Measurements from ENCODE around the gene TGFBI.

The TGFBI gene

DNA sequence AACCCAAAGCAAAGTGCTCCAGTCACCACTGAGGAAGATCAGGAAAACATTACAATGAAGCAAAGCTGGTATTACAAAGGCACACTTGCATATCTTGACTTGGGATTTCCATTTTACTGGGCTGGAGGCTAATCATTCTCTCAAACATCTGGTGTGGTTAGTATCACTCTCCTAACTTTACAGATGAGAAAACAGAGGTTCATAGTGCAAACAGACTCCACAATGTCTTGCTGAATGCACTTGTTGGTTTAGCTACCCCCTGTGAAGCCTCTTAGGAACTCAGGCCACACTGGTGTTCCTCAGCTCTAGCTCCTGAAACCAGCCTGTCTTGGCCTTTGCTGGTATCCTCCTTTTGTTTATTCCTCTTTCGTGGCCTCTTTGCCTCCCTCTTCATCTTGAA, 74.3 kb downstream of the TGFBI start:
- H3K36me3 ChIP-seq (ENCODE audit: control insufficient read depth in 1 of 2, insufficient read depth in 2 of 2, low read length in 2 of 2): no peaks in the 10 kb centered on the region
- no peak overlapping the region for H3K4me3 ChIP-seq (ENCODE audit: low read depth in 1 of 2, low read length in 2 of 2)
- H3K9ac ChIP-seq (ENCODE audit: low read depth in 1 of 2, low read length in 2 of 2): no peak overlapping the region
- no peak overlapping the region for H3K27ac ChIP-seq (ENCODE audit: low read depth, low read length)
- peaks cover 21 to 26% of the 10 kb centered on the region in 2 donors for H3K4me1 ChIP-seq (ENCODE audit: control insufficient read depth in 1 of 2, insufficient read depth in 2 of 2, low read length in 2 of 2)
- no peaks in the 10 kb centered on the region for H3K9me3 ChIP-seq (ENCODE audit: control insufficient read depth in 1 of 2, low read length in 2 of 2)
- H3K27me3 ChIP-seq (ENCODE audit: control insufficient read depth in 1 of 2, insufficient read depth in 2 of 2, low read length in 2 of 2): no peaks in the 10 kb centered on the region

DNA sequence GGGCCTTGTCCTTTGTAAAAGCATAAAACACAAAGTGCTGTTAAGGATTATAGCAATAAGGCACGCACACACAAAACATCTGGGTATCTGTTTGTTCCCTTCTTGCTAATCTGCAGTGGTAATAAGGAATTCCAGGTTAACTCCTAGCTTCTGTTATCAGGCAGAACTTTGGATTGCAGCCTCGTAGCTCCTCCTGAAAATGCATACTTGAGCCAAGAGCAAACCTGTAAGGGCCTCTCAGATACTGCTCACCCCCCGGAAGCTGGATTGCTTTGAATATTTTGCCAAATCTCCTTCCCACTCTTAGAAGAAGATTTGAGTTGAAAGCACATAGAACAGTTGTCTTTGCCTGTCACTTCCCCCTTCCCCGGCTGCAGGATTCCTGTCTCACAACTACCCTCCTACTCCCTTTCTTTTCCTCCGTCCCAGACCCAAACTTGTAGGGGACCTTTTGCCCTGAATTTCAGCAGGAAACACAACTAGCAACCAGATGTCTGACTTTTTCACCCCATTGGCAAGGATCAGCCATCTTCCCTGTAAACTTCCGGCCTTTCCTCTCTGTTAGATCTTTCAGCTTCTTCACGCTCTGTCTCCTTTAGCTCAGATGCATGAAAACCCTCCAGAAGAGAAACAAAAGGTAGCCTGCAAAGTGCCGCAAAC, 75.6 kb downstream of the TGFBI start:
- no peaks in the 10 kb centered on the region for H3K27me3 ChIP-seq (ENCODE audit: control insufficient read depth in 1 of 2, insufficient read depth in 2 of 2, low read length in 2 of 2)
- H3K4me3 ChIP-seq (ENCODE audit: low read depth in 1 of 2, low read length in 2 of 2): peak overlapping the region in 1 of 2 donors; percentile 8
- no peak overlapping the region for H3K27ac ChIP-seq (ENCODE audit: low read depth, low read length)
- no peaks in the 10 kb centered on the region for H3K36me3 ChIP-seq (ENCODE audit: control insufficient read depth in 1 of 2, insufficient read depth in 2 of 2, low read length in 2 of 2)
- peaks cover 15 to 18% of the 10 kb centered on the region in 2 donors for H3K4me1 ChIP-seq (ENCODE audit: control insufficient read depth in 1 of 2, insufficient read depth in 2 of 2, low read length in 2 of 2)
- no peaks in the 10 kb centered on the region for H3K9me3 ChIP-seq (ENCODE audit: control insufficient read depth in 1 of 2, low read length in 2 of 2)
- H3K9ac ChIP-seq (ENCODE audit: low read depth in 1 of 2, low read length in 2 of 2): peak overlapping the region in 1 of 2 donors; percentile 14

- no peaks in the 10 kb centered on the region for H3K36me3 ChIP-seq (ENCODE audit: control insufficient read depth in 1 of 2, insufficient read depth in 2 of 2, low read length in 2 of 2)
- H3K27me3 ChIP-seq (ENCODE audit: control insufficient read depth in 1 of 2, insufficient read depth in 2 of 2, low read length in 2 of 2): no peaks in the 10 kb centered on the region
- no peaks in the 10 kb centered on the region for H3K9me3 ChIP-seq (ENCODE audit: control insufficient read depth in 1 of 2, low read length in 2 of 2)
- no peak overlapping the region for H3K27ac ChIP-seq (ENCODE audit: low read depth, low read length)
- no peak overlapping the region for H3K9ac ChIP-seq (ENCODE audit: low read depth in 1 of 2, low read length in 2 of 2)
- peaks cover 15 to 18% of the 10 kb centered on the region in 2 donors for H3K4me1 ChIP-seq (ENCODE audit: control insufficient read depth in 1 of 2, insufficient read depth in 2 of 2, low read length in 2 of 2)
- H3K4me3 ChIP-seq (ENCODE audit: low read depth in 1 of 2, low read length in 2 of 2): no peak overlapping the region
Measured at GRCh38 chr5:136106351-136107031, 77.7 kb downstream of the TGFBI start.

GRCh38 chr5:136108180-136108611, 79.4 kb downstream of the TGFBI start:
- Histone ChIP-seq H3K4me3 (ENCODE audit: low read depth in 1 of 2, low read length in 2 of 2) (no peak overlapping the region), H3K4me1 (ENCODE audit: control insufficient read depth in 1 of 2, insufficient read depth in 2 of 2, low read length in 2 of 2) (peaks cover 15 to 18% of the 10 kb centered on the region in 2 donors), H3K9ac (ENCODE audit: low read depth in 1 of 2, low read length in 2 of 2) (no peak overlapping the region), H3K27ac (ENCODE audit: low read depth, low read length) (no peak overlapping the region), H3K27me3 (ENCODE audit: control insufficient read depth in 1 of 2, insufficient read depth in 2 of 2, low read length in 2 of 2) (no peaks in the 10 kb centered on the region), H3K36me3 (ENCODE audit: control insufficient read depth in 1 of 2, insufficient read depth in 2 of 2, low read length in 2 of 2) (no peaks in the 10 kb centered on the region), H3K9me3 (ENCODE audit: control insufficient read depth in 1 of 2, low read length in 2 of 2) (no peaks in the 10 kb centered on the region)

DNA sequence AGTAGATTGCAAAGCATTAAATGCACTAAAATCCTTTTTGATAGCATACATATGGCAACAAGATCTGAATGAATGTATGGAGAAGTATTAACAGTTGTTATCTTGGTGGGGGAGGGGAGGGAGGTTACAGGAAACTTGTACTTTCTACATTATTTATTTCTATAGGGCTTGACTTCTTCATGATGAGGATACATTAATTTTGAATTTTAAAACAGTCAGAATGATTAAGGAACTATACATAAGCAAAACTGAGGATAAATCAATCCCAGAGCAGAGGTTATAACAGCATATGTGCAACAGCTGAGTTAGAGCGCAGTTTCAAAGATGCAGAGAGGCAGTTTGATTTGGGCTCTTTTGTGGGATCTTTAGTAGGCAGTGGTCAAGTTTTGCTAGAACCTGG, 80.0 kb downstream of the TGFBI start:
- H3K27ac ChIP-seq (ENCODE audit: low read depth, low read length): no peak overlapping the region
- H3K9me3 ChIP-seq (ENCODE audit: control insufficient read depth in 1 of 2, low read length in 2 of 2): no peaks in the 10 kb centered on the region
- no peaks in the 10 kb centered on the region for H3K27me3 ChIP-seq (ENCODE audit: control insufficient read depth in 1 of 2, insufficient read depth in 2 of 2, low read length in 2 of 2)

DNA sequence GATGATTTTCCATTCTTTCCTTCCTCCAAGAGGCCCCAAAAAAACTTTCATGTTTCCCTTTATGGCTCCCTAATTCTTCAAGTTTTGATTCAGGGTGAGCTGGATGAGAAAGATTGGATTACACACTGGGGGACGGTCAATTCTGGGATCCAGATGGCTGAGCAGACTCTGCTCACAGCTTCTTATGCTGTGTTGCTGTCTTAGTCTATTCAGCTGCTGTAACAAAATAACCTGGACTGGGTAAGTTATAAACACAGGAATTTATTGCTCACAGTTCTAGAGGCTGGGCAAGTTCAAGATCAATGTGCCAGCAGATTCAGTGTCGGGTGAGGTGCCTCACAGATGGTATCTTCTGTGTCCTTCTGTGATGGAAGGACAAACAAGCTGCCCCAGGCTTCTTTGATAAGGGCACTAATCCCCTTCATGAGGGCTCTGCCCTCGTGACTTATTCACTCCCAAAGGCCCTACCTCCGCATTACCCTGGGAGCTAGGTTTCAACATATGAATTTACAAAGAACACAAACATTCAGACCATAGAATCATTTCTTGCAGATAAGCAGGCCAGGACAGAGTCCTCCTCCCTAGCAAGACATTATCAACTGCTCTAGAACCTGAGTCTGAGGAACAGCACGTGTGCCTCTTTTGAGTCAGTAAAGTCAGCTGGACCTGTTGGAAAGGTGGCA, 80.8 kb downstream of the TGFBI start:
- peaks cover 5 to 6% of the 10 kb centered on the region in 2 donors for H3K4me1 ChIP-seq (ENCODE audit: control insufficient read depth in 1 of 2, insufficient read depth in 2 of 2, low read length in 2 of 2)
- no peak overlapping the region for H3K9ac ChIP-seq (ENCODE audit: low read depth in 1 of 2, low read length in 2 of 2)
- no peak overlapping the region for H3K4me3 ChIP-seq (ENCODE audit: low read depth in 1 of 2, low read length in 2 of 2)
- no peaks in the 10 kb centered on the region for H3K36me3 ChIP-seq (ENCODE audit: control insufficient read depth in 1 of 2, insufficient read depth in 2 of 2, low read length in 2 of 2)
- H3K27me3 ChIP-seq (ENCODE audit: control insufficient read depth in 1 of 2, insufficient read depth in 2 of 2, low read length in 2 of 2): no peaks in the 10 kb centered on the region
- H3K9me3 ChIP-seq (ENCODE audit: control insufficient read depth in 1 of 2, low read length in 2 of 2): no peaks in the 10 kb centered on the region
- no peak overlapping the region for H3K27ac ChIP-seq (ENCODE audit: low read depth, low read length)

More for the DNA sequence above, 80.0 kb downstream of the TGFBI start:
- Histone ChIP-seq H3K4me3 (ENCODE audit: low read depth in 1 of 2, low read length in 2 of 2) (no peak overlapping the region), H3K4me1 (ENCODE audit: control insufficient read depth in 1 of 2, insufficient read depth in 2 of 2, low read length in 2 of 2) (peaks cover 14% of the 10 kb centered on the region in 2 donors), H3K36me3 (ENCODE audit: control insufficient read depth in 1 of 2, insufficient read depth in 2 of 2, low read length in 2 of 2) (no peaks in the 10 kb centered on the region), H3K9ac (ENCODE audit: low read depth in 1 of 2, low read length in 2 of 2) (no peak overlapping the region)
